ENCODE results near the gene BMPR1B.

Gene BMPR1B

GRCh38 chr4:94757192-94758140, at the start of gene BMPR1B:
TSS of gene BMPR1B (plus strand) at chr4:94757955. CDS start at chr4:95104425, 346,470 bp downstream.
- no peak for DNase-seq (ENCODE audit: low read depth, low spot score)

DNA sequence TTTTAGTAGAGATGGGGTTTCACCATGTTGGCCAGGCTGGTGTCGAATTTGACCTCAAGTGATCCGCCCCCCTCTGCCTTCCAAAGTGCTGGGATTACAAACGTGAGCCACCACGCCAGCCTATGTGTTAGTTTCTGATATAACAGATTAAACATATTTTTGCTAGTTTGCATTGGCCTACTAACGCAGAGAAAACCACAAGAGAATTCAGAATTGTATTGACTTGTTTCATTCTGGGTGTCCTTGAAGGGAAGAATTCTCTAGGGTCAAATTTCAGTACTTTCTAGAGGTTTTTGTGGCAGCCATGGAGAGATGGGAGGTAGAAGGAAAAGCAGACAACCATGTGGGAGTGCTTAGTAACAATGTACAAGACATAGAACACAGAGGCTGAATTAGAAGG, 46.1 kb upstream of the BMPR1B start:
- no peak for DNase-seq (ENCODE audit: low read depth, low spot score)

DNA sequence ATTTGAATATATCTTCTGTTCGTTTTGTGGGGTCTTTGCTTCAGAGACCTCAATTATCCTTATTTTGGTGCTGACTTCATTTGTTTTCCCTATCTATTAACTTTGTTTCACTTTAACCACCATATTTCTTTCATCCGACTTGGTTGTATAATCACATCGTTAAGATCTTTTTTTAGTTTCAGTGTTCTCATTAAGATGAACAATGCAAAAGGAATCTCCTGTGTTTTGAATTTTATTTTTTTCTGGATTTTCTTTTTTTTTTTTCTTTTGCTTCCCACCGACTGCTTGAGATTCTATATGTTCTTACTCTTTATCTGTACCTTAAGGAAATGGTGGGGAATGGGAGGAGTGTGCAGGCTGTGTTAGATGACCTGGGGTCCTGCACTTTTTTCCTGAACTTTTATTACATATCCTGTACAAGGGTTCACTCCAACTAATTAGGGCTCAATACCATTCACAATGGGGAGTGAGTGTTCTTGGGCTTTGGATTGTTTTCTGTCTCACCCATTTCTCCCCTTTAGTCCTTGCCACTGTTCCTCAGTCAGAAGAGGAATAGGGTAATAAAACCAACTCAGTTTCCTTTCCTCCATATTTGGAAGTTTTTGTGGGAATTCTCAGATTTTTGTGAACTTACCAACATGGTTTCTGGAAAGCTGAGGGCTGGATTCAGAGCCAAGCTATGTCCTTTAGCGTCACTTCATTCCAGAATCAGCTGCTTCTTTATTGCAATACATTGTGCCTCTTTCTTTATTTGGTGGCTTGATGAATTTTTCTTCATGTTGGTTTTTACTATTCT, 43.2 kb upstream of the BMPR1B start:
- DNase-seq (ENCODE audit: low read depth, low spot score): no peak

DNA sequence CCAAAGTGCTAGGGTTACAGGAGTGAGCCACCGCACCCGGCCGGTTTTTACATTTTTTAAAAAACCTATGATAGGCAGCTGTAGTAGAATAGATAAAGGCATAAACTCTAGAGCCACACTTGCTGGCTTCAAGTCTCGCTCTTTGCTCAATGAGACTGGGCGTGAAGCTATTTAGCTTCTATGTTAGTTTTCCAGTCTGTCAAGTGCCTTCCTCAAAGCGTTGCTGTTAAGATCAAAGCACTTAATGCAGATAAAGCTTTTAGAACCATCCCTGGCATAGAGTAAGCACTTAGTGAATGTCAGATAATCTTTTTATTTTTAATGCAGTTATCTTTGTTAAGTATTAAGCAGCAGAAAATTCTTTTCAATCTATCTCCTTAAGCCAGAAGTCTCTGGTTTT, 42.0 kb upstream of the BMPR1B start:
- DNase-seq (ENCODE audit: low read depth, low spot score): no peak

DNA sequence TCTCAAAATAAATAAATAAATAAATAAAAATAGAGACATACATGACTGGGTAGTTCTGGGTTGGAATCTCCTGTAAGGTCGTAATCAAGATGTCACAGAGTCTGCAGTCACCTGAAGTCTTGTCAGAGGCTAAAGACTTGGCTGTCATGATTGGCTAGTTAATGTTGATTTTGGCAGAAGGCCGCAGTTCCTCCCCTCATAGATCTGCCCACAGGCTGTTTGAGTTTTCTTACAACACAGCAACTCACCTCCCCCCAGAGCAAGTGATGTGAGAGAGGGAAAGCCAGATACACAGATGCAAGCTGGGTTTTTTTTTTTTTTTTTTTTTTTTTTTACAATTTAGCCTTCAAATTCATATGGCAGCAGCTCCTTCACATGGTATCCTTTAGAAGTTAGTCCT, 36.4 kb upstream of the BMPR1B start:
- DNase-seq (ENCODE audit: low read depth, low spot score): no peak

- no peak for DNase-seq (ENCODE audit: low read depth, low spot score)
Measured at GRCh38 chr4:94722270-94722669, 35.5 kb upstream of the BMPR1B start.

DNA sequence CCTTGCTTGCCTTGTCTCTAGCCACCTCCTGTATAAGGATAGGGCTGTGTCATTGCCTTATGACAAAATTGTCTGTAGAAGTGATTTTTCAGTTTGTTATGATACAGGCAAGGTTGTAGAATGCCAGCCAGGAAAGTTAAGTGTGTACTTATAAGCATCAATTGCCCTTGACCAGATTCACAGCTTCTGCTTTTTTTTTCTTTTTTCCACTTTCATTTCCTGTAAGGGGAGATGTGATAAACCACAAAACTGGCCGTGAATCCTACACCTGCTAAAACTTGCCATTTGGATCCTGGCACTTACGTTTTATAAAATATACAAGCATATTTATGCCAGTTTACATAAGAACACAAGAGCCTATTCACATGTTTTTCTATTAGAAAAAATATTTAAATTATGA, 35.0 kb upstream of the BMPR1B start:
- DNase-seq (ENCODE audit: low read depth, low spot score): no peak

DNA sequence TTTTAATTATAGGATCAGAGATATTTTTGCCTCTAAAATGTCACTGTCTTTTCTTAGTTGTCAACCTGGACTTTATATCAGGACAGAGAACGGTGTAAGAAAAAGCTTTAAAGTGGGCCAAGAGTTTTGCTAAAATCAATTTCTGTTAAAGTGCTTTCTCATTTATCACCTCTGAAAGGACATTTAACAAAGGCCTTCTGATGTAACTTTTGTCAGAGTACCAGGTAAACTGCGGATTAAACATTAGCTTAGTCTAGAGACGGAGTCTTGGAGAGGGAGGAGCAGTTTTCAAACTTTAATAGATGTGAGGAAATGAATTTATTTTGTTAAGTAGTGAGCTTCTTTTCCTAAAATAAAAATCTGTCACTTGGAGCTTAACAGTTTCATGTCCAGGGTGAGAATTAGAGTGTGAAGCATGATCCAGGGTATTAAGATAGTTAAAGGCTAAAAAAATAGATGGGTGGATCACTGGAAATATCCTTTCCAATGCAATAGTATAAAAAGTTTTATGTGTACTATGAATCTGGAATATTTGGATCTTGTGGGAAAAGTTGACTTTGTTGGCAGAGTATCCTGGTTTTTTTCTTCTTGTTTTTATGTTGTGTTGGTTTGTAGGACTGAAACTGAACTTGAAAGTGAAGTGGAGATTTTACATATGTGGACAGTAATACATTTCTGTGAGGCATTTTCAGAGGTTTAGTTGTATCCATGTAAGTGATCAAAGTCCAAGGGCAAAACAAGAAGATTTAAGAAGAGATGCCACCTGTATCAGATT, 33.6 kb upstream of the BMPR1B start:
- DNase-seq (ENCODE audit: low read depth, low spot score): no peak

- no peak for DNase-seq (ENCODE audit: low read depth, low spot score)
Measured at GRCh38 chr4:94726524-94727123, 31.1 kb upstream of the BMPR1B start.

GRCh38 chr4:94728056-94728766, 29.5 kb upstream of the BMPR1B start:
- no peak for DNase-seq (ENCODE audit: low read depth, low spot score)

- DNase-seq (ENCODE audit: low read depth, low spot score): no peak
Measured at GRCh38 chr4:94732358-94732698, 25.4 kb upstream of the BMPR1B start.

GRCh38 chr4:94739741-94740140, 18.0 kb upstream of the BMPR1B start:
- DNase-seq (ENCODE audit: low read depth, low spot score): no peak

DNA sequence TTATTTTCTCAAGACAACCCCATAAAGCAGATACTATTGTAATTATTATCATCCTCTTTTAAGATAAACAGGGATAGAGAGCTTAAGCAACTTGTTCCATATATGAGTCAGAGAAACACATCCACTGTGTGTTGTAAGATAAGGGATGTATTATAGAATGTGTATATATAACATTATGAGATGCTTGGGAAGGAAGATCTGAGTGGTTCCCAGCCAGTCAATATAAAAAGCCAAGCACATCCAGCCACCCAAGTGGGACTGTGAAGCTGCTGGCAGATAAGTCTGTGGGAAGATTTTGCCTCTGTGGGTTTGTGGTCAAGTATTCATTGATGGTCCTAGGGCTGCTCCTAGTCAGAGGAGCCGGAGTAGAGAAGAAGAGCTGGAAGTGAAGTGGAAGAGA, 16.5 kb upstream of the BMPR1B start:
- DNase-seq (ENCODE audit: low read depth, low spot score): no peak

DNA sequence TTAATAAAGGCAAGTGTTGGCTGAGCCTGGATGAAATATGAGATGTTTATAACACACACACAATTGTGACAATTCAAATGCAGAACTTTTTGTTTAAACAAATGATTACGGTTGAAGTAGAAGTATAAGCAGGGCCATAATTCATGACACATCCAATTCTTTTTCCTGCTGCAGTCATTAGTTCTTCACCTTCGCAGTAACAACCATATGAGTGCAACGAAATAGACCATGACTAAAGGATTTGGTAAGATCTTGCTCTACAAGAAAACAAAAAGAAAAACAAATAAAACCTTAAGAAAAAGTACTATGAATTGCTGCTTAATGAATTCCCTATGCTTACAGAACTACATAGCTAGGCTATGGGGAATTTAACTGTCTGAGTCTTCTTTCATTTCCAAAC, 13.9 kb upstream of the BMPR1B start:
- no peak for DNase-seq (ENCODE audit: low read depth, low spot score)

- DNase-seq (ENCODE audit: low read depth, low spot score): no peak
Measured at GRCh38 chr4:94744850-94745249, 12.9 kb upstream of the BMPR1B start.

GRCh38 chr4:94746746-94747145, 11.0 kb upstream of the BMPR1B start:
- no peak for DNase-seq (ENCODE audit: low read depth, low spot score)

DNA sequence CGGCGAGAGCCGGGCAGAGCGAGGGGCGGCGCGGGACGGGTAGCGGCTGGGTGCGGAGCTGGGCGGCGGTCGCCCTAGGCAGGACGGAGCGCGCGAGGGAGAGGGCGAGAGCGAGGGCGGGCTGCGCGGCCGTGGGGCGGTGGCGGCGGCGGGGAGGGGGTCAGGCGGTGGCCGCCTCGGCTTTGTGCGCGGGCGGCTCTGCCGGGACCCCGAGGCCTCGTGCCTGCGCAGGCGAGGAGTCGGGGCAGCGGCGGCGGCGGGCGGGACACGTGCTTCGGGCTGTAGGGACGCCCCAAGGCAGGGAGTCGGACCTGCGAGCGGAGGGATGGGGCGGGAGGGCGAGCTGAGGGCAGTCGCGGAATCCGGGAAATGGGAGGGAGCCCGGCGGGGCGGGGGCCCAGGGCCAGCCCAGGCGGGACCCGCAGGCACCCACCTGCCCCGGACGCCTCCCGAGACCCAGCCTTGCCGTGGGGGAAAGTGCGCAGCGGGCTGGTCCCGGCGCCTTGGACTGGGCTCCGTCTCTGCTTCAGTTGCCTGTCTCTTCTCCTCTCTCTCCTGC, 465 bp downstream of the BMPR1B start:
- DNase-seq (ENCODE audit: low read depth, low spot score): no peak

DNA sequence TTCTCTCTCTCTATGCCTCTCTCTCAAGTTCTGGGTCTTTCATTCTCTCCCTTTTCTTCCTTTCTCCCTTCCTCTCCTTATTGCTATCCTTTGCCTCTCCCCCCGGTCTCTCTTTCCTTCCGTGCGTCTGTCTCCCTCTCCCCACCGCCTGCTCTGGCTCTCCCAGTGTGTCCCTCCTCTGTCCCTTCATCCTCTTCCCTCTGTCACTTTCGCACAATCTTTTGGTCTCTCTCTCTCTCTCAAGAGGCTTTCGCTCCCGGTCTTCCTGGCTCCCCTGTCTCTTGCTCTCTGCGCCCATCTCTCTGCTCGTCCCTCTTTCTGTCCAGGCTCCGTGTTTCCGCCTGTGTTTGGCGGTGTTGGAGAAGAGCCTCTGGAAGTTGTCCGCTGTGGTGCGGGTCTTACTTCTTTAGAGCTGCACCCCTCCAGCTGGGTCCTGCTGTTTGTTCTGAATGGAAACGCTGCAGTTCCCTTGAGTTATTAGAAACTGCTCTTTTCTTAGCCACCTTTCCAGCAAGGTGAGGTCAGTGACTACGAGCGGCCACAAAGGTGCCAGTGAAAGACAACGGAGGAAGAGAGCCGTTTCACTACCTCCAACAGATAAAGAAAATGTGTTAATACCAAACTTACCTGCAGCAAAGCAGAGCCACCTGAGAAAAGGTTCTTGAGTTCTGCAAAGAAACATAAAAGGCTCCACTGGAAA, 1.1 kb downstream of the BMPR1B start:
- DNase-seq (ENCODE audit: low read depth, low spot score): no peak

GRCh38 chr4:94759767-94760211, 2.0 kb downstream of the BMPR1B start:
- no peak for DNase-seq (ENCODE audit: low read depth, low spot score)

GRCh38 chr4:94762326-94762725, 4.6 kb downstream of the BMPR1B start:
- no peak for DNase-seq (ENCODE audit: low read depth, low spot score)
